GM21390 (cell line): ENCODE results near the gene KLRC2.
A peak's percentile ranks its signal among the peaks of the same experiment; 100 is the strongest.
"Not testable (repeated sequence)": the region's sequence is repeated elsewhere in the genome, so short reads cannot be mapped to it uniquely, and the experiment has no call there.

Source experiments
- ATAC-seq: cut with Tn5 transposase; IDR thresholded peaks from one replicate; pipeline ENCODE4 v1.9.1; 2021; ENCODE audit not compliant: unreplicated experiment

Gene KLRC2

DNA sequence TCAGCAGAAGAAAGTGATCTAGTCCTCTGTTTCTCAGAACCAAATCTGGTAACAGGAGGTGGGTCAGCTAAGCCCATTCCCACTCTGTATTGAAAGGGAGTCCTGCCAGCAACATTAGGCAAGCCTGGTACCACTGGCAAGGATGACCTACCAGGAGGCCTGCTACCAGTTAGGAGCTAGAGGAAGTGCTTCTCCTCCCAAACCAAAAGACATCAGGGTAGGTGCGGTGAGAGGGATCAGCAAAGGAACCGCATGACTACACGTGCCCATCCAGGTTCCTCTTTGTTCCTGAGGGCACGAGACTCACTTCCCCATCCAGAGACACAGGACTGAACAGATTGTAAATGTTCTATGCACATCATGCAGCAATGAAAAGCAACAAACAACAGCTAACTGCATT is 29.1 kb downstream of the KLRC2 start:
- no peak for ATAC-seq

DNA sequence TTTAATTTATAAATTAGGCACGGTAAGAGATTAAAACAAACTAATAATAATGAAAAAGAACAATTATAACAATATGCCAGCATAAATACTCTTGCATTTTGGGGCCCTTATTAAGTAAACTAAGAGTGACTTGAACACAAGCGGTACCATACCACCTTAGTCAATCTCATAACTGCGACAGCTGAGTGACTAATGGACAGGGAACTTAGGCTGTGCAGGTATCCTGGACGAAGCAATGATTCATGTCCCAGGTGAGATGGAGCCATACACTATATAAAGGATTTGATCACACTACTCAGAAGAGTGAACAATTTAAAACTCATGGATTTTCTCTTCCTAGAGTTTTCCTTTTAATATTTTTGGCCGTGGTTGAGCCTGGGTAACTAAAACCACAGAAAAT is 30.5 kb downstream of the KLRC2 start:
- no peak for ATAC-seq

DNA sequence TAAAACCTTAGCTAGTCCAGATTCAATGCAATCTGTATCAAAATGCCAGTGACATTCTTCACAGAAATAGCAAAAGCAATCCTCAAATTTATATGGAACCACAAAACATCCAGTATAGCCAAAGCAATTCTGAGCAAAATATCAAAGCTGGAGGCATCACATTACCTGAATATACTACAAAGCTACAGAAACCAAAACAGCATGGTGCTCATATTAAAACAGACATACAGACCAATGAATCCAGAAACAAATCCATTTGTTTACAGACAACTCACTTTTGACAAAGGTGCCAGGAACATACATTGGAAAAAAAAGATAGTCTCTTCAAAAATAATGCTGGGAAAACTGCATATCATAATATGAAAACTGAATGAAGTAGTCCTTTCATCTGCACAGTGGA is 31.0 kb downstream of the KLRC2 start:
- ATAC-seq = no peak

DNA sequence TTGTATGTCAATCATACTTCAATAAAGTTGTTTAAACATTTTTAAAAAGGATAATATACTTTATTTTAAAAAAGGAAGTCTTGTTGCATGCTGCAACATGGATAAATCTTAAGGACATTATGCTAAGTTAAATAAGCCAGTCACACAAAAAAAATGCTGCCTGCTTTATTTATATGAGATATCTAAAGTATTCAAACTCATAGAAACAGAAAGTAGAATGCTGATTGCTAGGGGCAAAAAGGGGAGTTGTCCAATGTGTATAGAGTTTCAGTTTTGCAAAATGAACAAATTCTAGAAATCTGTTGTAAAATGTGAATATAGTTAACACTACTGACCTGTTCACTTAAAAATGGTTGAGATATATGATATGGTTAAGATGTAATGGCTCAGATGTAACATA is 35.0 kb downstream of the KLRC2 start:
- ATAC-seq = no peak

DNA sequence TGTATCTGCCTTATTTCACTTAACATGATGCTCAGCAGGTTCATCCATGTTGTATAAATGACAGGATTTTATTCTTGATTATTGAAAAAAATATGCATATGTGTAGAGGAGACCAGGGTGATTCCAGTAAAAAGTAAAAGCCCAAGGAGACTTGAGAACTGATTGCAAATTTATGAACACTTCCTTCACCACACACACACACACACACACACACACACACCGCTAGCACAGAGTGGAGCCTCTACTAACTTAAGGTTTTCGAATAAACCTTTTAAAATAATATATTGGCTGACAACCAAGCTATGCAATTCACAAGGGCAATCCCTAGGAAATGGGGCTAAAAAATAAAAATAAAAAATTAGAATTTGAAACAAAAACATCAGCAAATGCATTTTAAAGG is 37.6 kb downstream of the KLRC2 start:
- ATAC-seq = no peak

GRCh38 chr12:10397296-10397695 is 38.5 kb downstream of the KLRC2 start:
- ATAC-seq = no peak

GRCh38 chr12:10396176-10396575 is 39.6 kb downstream of the KLRC2 start:
- ATAC-seq = not testable (repeated sequence)

- peak; percentile 85 for ATAC-seq
These were observed 40.3 kb downstream of the KLRC2 start for GRCh38 chr12:10395390-10395998.

DNA sequence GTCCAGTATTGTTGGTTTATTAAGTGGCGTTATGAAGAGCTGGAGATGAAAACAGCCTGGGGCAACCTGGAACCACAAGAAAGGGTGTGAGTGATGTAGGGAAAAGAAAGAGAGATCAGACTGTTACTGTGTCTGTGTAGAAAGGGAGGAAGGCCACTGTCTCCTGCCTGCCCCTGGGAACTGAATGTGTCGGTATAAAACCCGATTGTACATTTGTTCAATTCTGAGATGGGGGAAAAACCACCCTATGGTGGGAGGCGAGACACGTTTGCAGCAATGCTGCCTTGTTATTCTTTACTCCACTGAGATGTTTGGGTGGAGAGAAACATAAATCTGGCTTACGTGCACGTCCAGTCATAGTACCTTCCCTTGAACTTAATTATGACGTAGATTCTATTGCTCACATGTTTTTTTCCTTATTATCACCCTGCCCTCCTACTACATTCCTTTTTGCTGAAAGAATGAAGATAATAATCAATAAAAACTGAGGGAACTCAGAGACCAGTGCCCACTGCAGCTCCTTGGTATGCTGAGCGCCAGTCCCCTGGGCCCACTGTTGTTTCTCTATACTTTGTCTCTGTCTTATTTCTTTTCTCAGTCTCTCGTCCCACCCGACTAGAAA is 41.2 kb downstream of the KLRC2 start:
- not testable (repeated sequence) for ATAC-seq

GRCh38 chr12:10393291-10393690 is 42.5 kb downstream of the KLRC2 start:
- no peak for ATAC-seq

- peak; percentile 71 for ATAC-seq
These were observed 43.3 kb downstream of the KLRC2 start for GRCh38 chr12:10392394-10392930.

DNA sequence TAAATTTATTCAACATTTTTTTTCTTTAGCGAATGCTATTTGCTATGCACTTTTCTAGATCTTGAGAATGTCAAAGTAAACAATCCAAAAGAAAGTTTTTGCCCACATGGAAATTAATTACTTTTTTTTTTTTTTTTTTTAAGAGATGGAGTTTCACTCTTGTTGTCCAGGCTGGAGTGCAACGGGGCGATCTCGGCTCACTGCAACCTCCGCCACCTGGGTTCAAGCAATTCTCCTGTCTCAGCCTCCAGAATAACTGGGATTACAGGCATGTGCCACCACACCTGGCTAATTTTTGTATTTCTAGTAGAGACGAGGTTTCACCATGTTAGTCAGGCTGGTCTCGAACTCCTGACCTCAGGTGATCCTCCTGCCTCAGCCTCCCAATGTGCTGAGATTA is 44.8 kb downstream of the KLRC2 start:
- ATAC-seq = not testable (repeated sequence)

DNA sequence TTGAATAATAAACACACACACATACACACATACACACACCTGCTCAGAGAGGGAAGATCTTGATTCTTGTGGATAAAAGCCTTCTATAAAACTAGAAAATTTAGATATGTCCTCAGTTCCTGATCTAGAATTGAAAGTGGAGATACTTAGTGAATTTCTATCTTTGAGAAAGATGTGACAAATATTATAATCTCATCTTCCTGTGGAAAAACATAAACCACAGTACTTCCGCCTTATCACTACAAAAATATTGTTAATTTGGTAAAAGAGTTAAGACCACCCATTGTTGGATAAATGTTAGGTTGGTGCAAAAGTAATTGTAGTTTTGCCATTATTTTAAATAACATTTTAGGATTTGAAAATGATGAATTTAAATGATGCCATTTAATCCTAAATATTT is 45.9 kb downstream of the KLRC2 start, which contains the start of gene KLRK1:
KLRK1 (minus strand) TSS at position 138 of the 400 bp plus-strand sequence. CDS start 1,231 bp downstream, outside the sequence.
- ATAC-seq = no peak

DNA sequence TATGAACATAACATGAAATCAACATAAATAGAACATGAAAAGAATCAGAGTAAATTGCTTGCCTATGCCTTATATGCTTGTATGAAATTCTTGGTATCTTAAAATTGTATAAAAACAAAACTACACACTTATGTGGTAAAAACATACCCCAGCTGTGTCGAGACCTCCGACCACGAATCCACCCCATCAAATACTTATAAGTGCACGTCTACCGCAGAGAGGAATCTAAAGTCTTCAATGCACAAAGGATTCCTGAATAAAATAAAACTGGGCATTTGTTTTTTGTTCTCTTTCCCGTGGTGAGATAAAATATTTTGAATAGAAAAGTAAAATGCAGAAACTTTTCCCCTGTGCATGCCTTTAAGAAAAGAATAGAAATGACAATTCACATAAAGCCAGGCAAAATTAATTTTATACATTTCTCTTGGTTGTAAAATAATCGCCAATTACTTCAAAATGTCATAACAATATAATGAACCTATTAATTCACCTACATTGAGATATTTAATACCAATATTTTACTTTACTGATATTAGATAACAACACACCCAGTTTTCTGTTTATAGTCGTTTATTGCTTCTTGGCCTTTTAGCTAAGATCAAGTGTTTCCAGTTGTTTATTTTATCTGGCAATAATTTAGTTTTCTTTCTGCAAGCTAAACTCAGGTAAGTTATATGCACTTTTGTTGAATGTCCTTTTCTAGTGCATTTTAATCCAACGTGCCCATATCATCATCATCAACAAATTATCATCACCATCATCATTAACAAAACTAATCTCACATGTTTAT is 47.0 kb downstream of the KLRC2 start:
- no peak for ATAC-seq

GRCh38 chr12:10387498-10387897 is 48.3 kb downstream of the KLRC2 start:
- ATAC-seq = not testable (repeated sequence)

GRCh38 chr12:10386857-10387256 is 49.0 kb downstream of the KLRC2 start:
- ATAC-seq = no peak

GRCh38 chr12:10385166-10385613 is 50.6 kb downstream of the KLRC2 start:
- ATAC-seq = no peak

DNA sequence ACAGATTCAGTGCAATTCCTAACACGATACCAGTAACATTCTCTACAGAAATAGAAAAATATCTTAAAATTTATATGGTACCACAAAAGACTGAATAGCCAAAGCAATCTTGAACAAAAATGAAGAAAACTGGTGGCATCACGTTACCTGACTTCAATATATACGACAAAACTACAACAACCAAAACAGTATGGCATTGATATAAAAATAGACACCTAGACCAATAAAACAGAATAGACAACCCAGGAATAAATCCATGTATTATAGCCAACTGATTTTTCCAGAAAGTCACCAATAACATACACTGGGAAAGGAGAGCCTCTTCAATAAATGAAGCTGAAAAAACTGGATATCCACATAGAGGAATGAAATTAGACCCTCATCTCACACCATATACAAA is 51.6 kb downstream of the KLRC2 start:
- ATAC-seq = no peak

GRCh38 chr12:10381928-10382628 is 53.7 kb downstream of the KLRC2 start:
- no peak for ATAC-seq
